ENCODE measurements around the gene HSPA12A. TPM values are rescaled to one million over a fixed set of nuclear protein-coding genes. Genes with fewer than 3 reads are reported as not detected.
A peak's percentile ranks its signal among the peaks of the same experiment; 100 is the strongest.

Gene HSPA12A
- total RNA-seq, 1 experiment from 2014 or later, result 1.4 TPM

DNA sequence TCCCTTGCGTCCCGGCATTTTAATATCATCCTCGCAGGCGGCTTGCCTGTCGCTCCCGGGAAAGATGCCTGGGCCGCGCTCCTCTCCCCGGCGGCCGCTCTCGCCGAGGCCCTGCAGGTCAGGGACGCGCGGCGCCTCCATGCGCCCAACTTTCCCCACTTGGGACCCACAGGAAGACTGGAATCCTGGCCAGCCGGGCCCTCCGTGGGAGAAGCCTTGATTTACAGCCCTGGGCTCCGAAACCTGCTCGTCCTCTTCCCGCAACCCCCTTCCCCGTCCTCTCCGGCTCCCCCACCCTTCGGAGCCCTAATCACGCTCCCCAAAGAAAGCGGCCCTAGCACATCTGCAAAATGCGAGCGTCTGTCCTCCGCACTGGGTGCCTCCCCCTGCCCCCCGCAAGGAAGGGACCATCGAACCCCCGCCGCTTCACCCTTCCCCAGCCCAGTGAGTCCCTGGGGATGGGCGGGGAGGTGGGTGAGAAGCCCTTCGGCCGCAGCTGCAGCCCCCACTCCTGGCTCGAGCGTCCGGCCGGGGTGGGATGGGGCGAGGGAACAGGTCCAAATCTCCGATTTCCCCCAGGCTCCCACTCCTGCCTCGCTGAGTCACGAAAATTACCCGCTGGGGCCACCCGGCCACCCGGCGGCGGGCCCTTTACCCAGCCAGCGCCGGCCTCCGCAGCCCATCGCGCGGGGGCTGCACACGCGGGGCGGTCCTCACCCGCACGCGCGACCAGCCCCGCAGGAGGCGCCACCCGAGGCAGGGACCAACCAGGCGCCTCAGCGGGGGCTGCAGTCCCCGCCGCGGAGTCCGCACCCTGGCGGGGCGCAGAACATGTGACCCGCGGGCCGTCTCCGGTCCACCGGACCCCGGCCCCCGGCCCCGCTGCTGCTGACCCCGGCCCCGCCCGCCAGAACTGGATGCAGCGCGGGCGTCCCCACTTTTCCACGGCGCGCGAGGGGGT lies 695 bp downstream of the HSPA12A start:
- Histone ChIP-seq H3K4me1 (ENCODE audit: insufficient read depth, low read length, poor library complexity, severe bottlenecking) (peaks cover 14% of the 10 kb centered on the region), H3K4me3 (ENCODE audit: low read depth, low read length, poor library complexity, severe bottlenecking) (peak overlapping the region; percentile 63), H3K27ac (ENCODE audit: low read depth, low read length, poor library complexity, severe bottlenecking) (no peak overlapping the region), H3K9me3 (ENCODE audit: low read depth, low read length, poor library complexity, severe bottlenecking) (no peaks in the 10 kb centered on the region), H3K27me3 (replicated peaks; ENCODE audit: insufficient read depth, low read depth, low read length, poor library complexity) (peaks cover 27% of the 10 kb centered on the region), H3K36me3 (ENCODE audit: insufficient read depth, low read length, poor library complexity, severe bottlenecking) (no peaks in the 10 kb centered on the region)
- CTCF ChIA-PET, result no interaction called here
- DNase-seq (ENCODE audit: low spot score), result no peak
- POLR2A ChIA-PET (ENCODE audit: low non-redundant PET), result no interaction called here
- TF ChIP-seq EZH2 (IDR thresholded peaks at IDR 0.05; ENCODE audit: borderline replicate concordance, low read depth, low read length, poor library complexity, severe bottlenecking) (peak; percentile 94), CTCF (conservative IDR thresholded peaks at IDR 0.05; ENCODE audit: low read depth, low read length) (no peak)
- no TSS peak for BruUV-seq (replicated peaks)
- intact Hi-C loops (cut with micrococcal nuclease; ENCODE audit: unreplicated experiment), result no loop called here

DNA sequence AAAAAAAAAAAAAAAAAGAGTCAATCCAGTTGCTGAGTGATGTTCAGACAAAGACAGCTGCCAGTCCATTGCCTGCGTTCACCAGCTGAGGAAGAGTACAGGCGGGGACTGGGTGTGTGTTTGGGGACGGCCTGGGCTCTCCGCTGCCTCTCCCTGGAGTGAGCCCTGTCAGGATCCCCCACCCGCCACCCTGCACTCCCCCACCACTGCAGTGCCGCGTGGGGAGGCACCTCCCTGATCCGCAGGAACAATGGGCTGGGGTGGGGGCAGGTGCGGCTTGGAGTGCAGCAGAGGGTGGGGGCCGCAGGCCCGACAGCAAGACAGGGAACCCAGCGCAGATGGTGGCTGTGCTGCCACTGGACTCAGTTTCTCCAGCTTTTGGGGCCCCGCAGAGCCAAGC lies 1.4 kb downstream of the HSPA12A start:
- H3K4me1 ChIP-seq (ENCODE audit: insufficient read depth, low read length, poor library complexity, severe bottlenecking), result peaks cover 14% of the 10 kb centered on the region
- ChIA-PET POLR2A (ENCODE audit: low non-redundant PET) (no interaction called here), CTCF (no interaction called here)
- no peak overlapping the region for H3K4me3 ChIP-seq (ENCODE audit: low read depth, low read length, poor library complexity, severe bottlenecking)
- BruUV-seq (replicated peaks), result no TSS peak
- intact Hi-C loops (cut with micrococcal nuclease; ENCODE audit: unreplicated experiment), result no loop called here
- H3K9me3 ChIP-seq (ENCODE audit: low read depth, low read length, poor library complexity, severe bottlenecking), result no peaks in the 10 kb centered on the region
- H3K27ac ChIP-seq (ENCODE audit: low read depth, low read length, poor library complexity, severe bottlenecking), result no peak overlapping the region
- peaks cover 27% of the 10 kb centered on the region for H3K27me3 ChIP-seq (replicated peaks; ENCODE audit: insufficient read depth, low read depth, low read length, poor library complexity)
- DNase-seq (ENCODE audit: low spot score), result no peak
- H3K36me3 ChIP-seq (ENCODE audit: insufficient read depth, low read length, poor library complexity, severe bottlenecking), result no peaks in the 10 kb centered on the region
- TF ChIP-seq CTCF (conservative IDR thresholded peaks at IDR 0.05; ENCODE audit: low read depth, low read length), result no peak
- no peak for TF ChIP-seq EZH2 (IDR thresholded peaks at IDR 0.05; ENCODE audit: borderline replicate concordance, low read depth, low read length, poor library complexity, severe bottlenecking)

DNA sequence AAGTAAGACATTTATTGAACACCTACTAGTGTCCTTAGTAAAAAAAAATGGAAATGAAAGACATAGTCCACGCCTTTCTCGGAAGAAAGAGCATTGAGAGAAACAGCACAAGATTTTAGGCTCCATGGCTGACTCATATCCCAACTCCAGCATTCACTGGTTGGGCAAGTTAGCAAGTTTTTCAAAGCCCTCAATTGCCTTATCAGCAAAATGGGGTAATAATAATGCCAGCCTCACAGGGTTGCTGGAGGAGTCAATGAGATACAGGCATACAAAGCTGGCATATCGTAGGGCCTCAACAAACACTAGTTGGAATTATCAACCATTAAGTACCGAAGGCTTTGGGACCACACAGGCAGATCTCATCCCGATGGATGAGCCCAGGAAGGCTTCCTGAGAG lies 4.0 kb downstream of the HSPA12A start:
- Histone ChIP-seq H3K27ac (ENCODE audit: low read depth, low read length, poor library complexity, severe bottlenecking) (no peak overlapping the region), H3K9me3 (ENCODE audit: low read depth, low read length, poor library complexity, severe bottlenecking) (no peaks in the 10 kb centered on the region), H3K27me3 (replicated peaks; ENCODE audit: insufficient read depth, low read depth, low read length, poor library complexity) (peaks cover 27% of the 10 kb centered on the region), H3K4me1 (ENCODE audit: insufficient read depth, low read length, poor library complexity, severe bottlenecking) (peaks cover 14% of the 10 kb centered on the region), H3K36me3 (ENCODE audit: insufficient read depth, low read length, poor library complexity, severe bottlenecking) (no peaks in the 10 kb centered on the region), H3K4me3 (ENCODE audit: low read depth, low read length, poor library complexity, severe bottlenecking) (no peak overlapping the region)
- intact Hi-C loops (cut with micrococcal nuclease; ENCODE audit: unreplicated experiment), result no loop called here
- CTCF ChIA-PET, result no interaction called here
- BruUV-seq (replicated peaks), result no TSS peak
- DNase-seq (ENCODE audit: low spot score), result no peak
- POLR2A ChIA-PET (ENCODE audit: low non-redundant PET), result no interaction called here
- no peak for TF ChIP-seq CTCF (conservative IDR thresholded peaks at IDR 0.05; ENCODE audit: low read depth, low read length)
- TF ChIP-seq EZH2 (IDR thresholded peaks at IDR 0.05; ENCODE audit: borderline replicate concordance, low read depth, low read length, poor library complexity, severe bottlenecking), result no peak

Measured in A673 (cell line).